Measurements from ENCODE around the gene OPCML.

Gene OPCML

GRCh38 chr11:132925825-132926469, 606.4 kb downstream of the OPCML start:
- intact Hi-C loops (cut with micrococcal nuclease): no loop called here
- no peaks in the 10 kb centered on the region for H3K4me1 Mint-ChIP-seq (ENCODE audit: low read depth)
- no peak overlapping the region for H3K4me3 Mint-ChIP-seq
- H3K27me3 Mint-ChIP-seq: no peaks in the 10 kb centered on the region
- no peaks in the 10 kb centered on the region for H3K9me3 Mint-ChIP-seq
- no peaks in the 10 kb centered on the region for H3K36me3 Mint-ChIP-seq (ENCODE audit: low read depth)
- no peak overlapping the region for H3K27ac Mint-ChIP-seq

- intact Hi-C loops (cut with micrococcal nuclease): no loop called here
- no peaks in the 10 kb centered on the region for H3K27me3 Mint-ChIP-seq
- no peak overlapping the region for H3K4me3 Mint-ChIP-seq
- no peaks in the 10 kb centered on the region for H3K4me1 Mint-ChIP-seq (ENCODE audit: low read depth)
- no peak overlapping the region for H3K27ac Mint-ChIP-seq
- H3K9me3 Mint-ChIP-seq: no peaks in the 10 kb centered on the region
- no peaks in the 10 kb centered on the region for H3K36me3 Mint-ChIP-seq (ENCODE audit: low read depth)
These were observed 610.7 kb downstream of the OPCML start for GRCh38 chr11:132921597-132921996.

GRCh38 chr11:132920451-132921096, 611.7 kb downstream of the OPCML start:
- H3K27ac Mint-ChIP-seq: no peak overlapping the region
- H3K36me3 Mint-ChIP-seq (ENCODE audit: low read depth): no peaks in the 10 kb centered on the region
- intact Hi-C loops (cut with micrococcal nuclease): no loop called here
- H3K4me3 Mint-ChIP-seq: no peak overlapping the region
- H3K9me3 Mint-ChIP-seq: no peaks in the 10 kb centered on the region
- H3K4me1 Mint-ChIP-seq (ENCODE audit: low read depth): no peaks in the 10 kb centered on the region
- no peaks in the 10 kb centered on the region for H3K27me3 Mint-ChIP-seq

- Mint-ChIP-seq H3K36me3 (ENCODE audit: low read depth) (no peaks in the 10 kb centered on the region), H3K9me3 (no peaks in the 10 kb centered on the region), H3K27me3 (no peaks in the 10 kb centered on the region), H3K27ac (no peak overlapping the region), H3K4me3 (no peak overlapping the region), H3K4me1 (ENCODE audit: low read depth) (no peaks in the 10 kb centered on the region)
- intact Hi-C loops (cut with micrococcal nuclease): no loop called here
These were observed 617.7 kb downstream of the OPCML start for GRCh38 chr11:132914600-132914999.

- Mint-ChIP-seq H3K9me3 (no peaks in the 10 kb centered on the region), H3K4me3 (no peak overlapping the region), H3K4me1 (ENCODE audit: low read depth) (no peaks in the 10 kb centered on the region), H3K36me3 (ENCODE audit: low read depth) (no peaks in the 10 kb centered on the region), H3K27ac (no peak overlapping the region), H3K27me3 (no peaks in the 10 kb centered on the region)
- intact Hi-C loops (cut with micrococcal nuclease): no loop called here
These were observed 618.4 kb downstream of the OPCML start for GRCh38 chr11:132913886-132914285.

GRCh38 chr11:132913295-132913694, 619.0 kb downstream of the OPCML start:
- H3K4me1 Mint-ChIP-seq (ENCODE audit: low read depth): no peaks in the 10 kb centered on the region
- no peaks in the 10 kb centered on the region for H3K36me3 Mint-ChIP-seq (ENCODE audit: low read depth)
- no peak overlapping the region for H3K4me3 Mint-ChIP-seq
- no peaks in the 10 kb centered on the region for H3K9me3 Mint-ChIP-seq
- no peaks in the 10 kb centered on the region for H3K27me3 Mint-ChIP-seq
- intact Hi-C loops (cut with micrococcal nuclease): no loop called here
- H3K27ac Mint-ChIP-seq: no peak overlapping the region

GRCh38 chr11:132911186-132911585, 621.1 kb downstream of the OPCML start:
- Mint-ChIP-seq H3K27me3 (no peaks in the 10 kb centered on the region), H3K4me1 (ENCODE audit: low read depth) (no peaks in the 10 kb centered on the region), H3K36me3 (ENCODE audit: low read depth) (no peaks in the 10 kb centered on the region), H3K27ac (no peak overlapping the region), H3K9me3 (peaks cover 10% of the 10 kb centered on the region), H3K4me3 (no peak overlapping the region)
- intact Hi-C loops (cut with micrococcal nuclease): no loop called here

- Mint-ChIP-seq H3K4me1 (ENCODE audit: low read depth) (no peaks in the 10 kb centered on the region), H3K9me3 (peaks cover 10% of the 10 kb centered on the region), H3K27ac (no peak overlapping the region), H3K36me3 (ENCODE audit: low read depth) (no peaks in the 10 kb centered on the region), H3K4me3 (no peak overlapping the region), H3K27me3 (no peaks in the 10 kb centered on the region)
- intact Hi-C loops (cut with micrococcal nuclease): no loop called here
These were observed 622.1 kb downstream of the OPCML start for GRCh38 chr11:132910011-132910760.

GRCh38 chr11:132909021-132909606, 623.2 kb downstream of the OPCML start:
- Mint-ChIP-seq H3K9me3 (peaks cover 10% of the 10 kb centered on the region), H3K27me3 (no peaks in the 10 kb centered on the region), H3K4me3 (no peak overlapping the region), H3K27ac (no peak overlapping the region), H3K4me1 (ENCODE audit: low read depth) (no peaks in the 10 kb centered on the region), H3K36me3 (ENCODE audit: low read depth) (no peaks in the 10 kb centered on the region)
- intact Hi-C loops (cut with micrococcal nuclease): no loop called here

GRCh38 chr11:132908414-132908810, 623.9 kb downstream of the OPCML start:
- Mint-ChIP-seq H3K36me3 (ENCODE audit: low read depth) (no peaks in the 10 kb centered on the region), H3K4me3 (no peak overlapping the region), H3K27me3 (no peaks in the 10 kb centered on the region), H3K9me3 (peaks cover 10% of the 10 kb centered on the region), H3K4me1 (ENCODE audit: low read depth) (no peaks in the 10 kb centered on the region), H3K27ac (no peak overlapping the region)
- intact Hi-C loops (cut with micrococcal nuclease): no loop called here

GRCh38 chr11:132907651-132908413, 624.5 kb downstream of the OPCML start:
- no peak overlapping the region for H3K27ac Mint-ChIP-seq
- no peaks in the 10 kb centered on the region for H3K27me3 Mint-ChIP-seq
- no peaks in the 10 kb centered on the region for H3K4me1 Mint-ChIP-seq (ENCODE audit: low read depth)
- peaks cover 10% of the 10 kb centered on the region for H3K9me3 Mint-ChIP-seq
- intact Hi-C loops (cut with micrococcal nuclease): no loop called here
- no peaks in the 10 kb centered on the region for H3K36me3 Mint-ChIP-seq (ENCODE audit: low read depth)
- no peak overlapping the region for H3K4me3 Mint-ChIP-seq

- no peak overlapping the region for H3K4me3 Mint-ChIP-seq
These were observed 627.7 kb downstream of the OPCML start for GRCh38 chr11:132904607-132905006.

GRCh38 chr11:132904091-132904490, 628.2 kb downstream of the OPCML start:
- no peaks in the 10 kb centered on the region for H3K36me3 Mint-ChIP-seq (ENCODE audit: low read depth)
- H3K27ac Mint-ChIP-seq: no peak overlapping the region
- no peak overlapping the region for H3K4me3 Mint-ChIP-seq
- intact Hi-C loops (cut with micrococcal nuclease): no loop called here
- H3K9me3 Mint-ChIP-seq: peaks cover 10% of the 10 kb centered on the region
- no peaks in the 10 kb centered on the region for H3K4me1 Mint-ChIP-seq (ENCODE audit: low read depth)
- H3K27me3 Mint-ChIP-seq: no peaks in the 10 kb centered on the region

More at GRCh38 chr11:132904607-132905006, 627.7 kb downstream of the OPCML start:
- Mint-ChIP-seq H3K4me1 (ENCODE audit: low read depth) (no peaks in the 10 kb centered on the region), H3K36me3 (ENCODE audit: low read depth) (no peaks in the 10 kb centered on the region), H3K27ac (no peak overlapping the region), H3K9me3 (peaks cover 10% of the 10 kb centered on the region), H3K27me3 (no peaks in the 10 kb centered on the region)
- intact Hi-C loops (cut with micrococcal nuclease): no loop called here

Data from dendritic cell treated with granulocyte-macrophage colony-stimulating factor and Interleukin-4, amounts not matched to agents 40 ng/mL and 50 ng/mL, for 4 days (primary cell).